Activated CD4-positive, alpha-beta T cell treated with anti-CD3 and anti-CD28 coated beads for 36 hours (primary cell): ENCODE results near the gene TANK. TPM values are rescaled to one million over a fixed set of nuclear protein-coding genes. Genes with fewer than 3 reads are reported as not detected.
A peak's percentile ranks its signal among the peaks of the same experiment; 100 is the strongest.

Experiments used
- ATAC-seq: fragments of 200-7000 bp; cut with Tn5 transposase; one replicate; pipeline ENCODE4 v1.10.0; 2021; ENCODE audit warnings: mild to moderate bottlenecking, moderate library complexity
- CTCF ChIA-PET: fragments of 350-600 bp; sonication (Branson Sonifier 250); formaldehyde crosslinking; loops from one replicate; lab custom pipeline; 2021; ENCODE audit warnings: antibody characterized with exemption; lab: Charles Lee
- POLR2A ChIA-PET: fragments of 350-600 bp; sonication (Branson Sonifier 250); formaldehyde crosslinking; loops from one replicate; lab custom pipeline; 2021; ENCODE audit warnings: antibody characterized with exemption, inconsistent platforms; lab: Charles Lee
- DNase-seq: peaks from one replicate; pipeline ENCODE4 v3.0.0-alpha.2; 2020
- H3K27ac Mint-ChIP-seq: one replicate; pipeline ENCODE4 v1.8.0; 2021; ENCODE audit warnings: mixed read lengths
- H3K27me3 Mint-ChIP-seq: one replicate; pipeline ENCODE4 v1.8.0; 2021; ENCODE audit warnings: mixed read lengths
- H3K36me3 Mint-ChIP-seq: one replicate; pipeline ENCODE4 v1.8.0; 2021; ENCODE audit warnings: low read depth, mixed read lengths
- H3K4me1 Mint-ChIP-seq: one replicate; pipeline ENCODE4 v1.8.0; 2021; ENCODE audit warnings: mixed read lengths
- H3K4me3 Mint-ChIP-seq: one replicate; pipeline ENCODE4 v1.8.0; 2021; ENCODE audit warnings: mild to moderate bottlenecking, moderate library complexity, mixed read lengths
- H3K9me3 Mint-ChIP-seq: one replicate; pipeline ENCODE4 v1.8.0; 2021; ENCODE audit warnings: low read depth, mixed read lengths
- intact Hi-C, 2 experiments: fragments of 100-400 bp; cut with DNase I in 1 of 2; cut with micrococcal nuclease in 1 of 2; formaldehyde crosslinking; loops; one replicate each; pipeline versions ENCODE4 v1.14.2 to v1.15.1; 2022 to 2024; cut with DNase I, micrococcal nuclease
- total RNA-seq, 2 experiments: library from RNA; stranded (reverse); gene quantifications; one replicate each; pipeline ENCODE4 v1.2.3, GENCODE V29; 2021

TANK gene
- total RNA-seq, 2 experiments from 2014 or later: 54.6 to 59.7 TPM

DNA sequence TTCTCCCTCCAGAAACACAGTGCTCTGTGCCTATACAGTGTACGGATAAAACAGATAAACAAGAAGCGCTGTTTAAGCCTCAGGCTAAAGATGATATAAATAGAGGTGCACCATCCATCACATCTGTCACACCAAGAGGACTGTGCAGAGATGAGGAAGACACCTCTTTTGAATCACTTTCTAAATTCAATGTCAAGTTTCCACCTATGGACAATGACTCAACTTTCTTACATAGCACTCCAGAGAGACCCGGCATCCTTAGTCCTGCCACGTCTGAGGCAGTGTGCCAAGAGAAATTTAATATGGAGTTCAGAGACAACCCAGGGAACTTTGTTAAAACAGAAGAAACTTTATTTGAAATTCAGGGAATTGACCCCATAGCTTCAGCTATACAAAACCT lies 70.7 kb downstream of the TANK start:
- intact Hi-C loops: no loop called here
- peaks cover 27% of the 10 kb centered on the region for H3K36me3 Mint-ChIP-seq
- no peak overlapping the region for H3K4me3 Mint-ChIP-seq
- H3K9me3 Mint-ChIP-seq: no peaks in the 10 kb centered on the region
- H3K27ac Mint-ChIP-seq: no peak overlapping the region
- DNase-seq (no peak), ATAC-seq (no peak)
- peaks cover 4% of the 10 kb centered on the region for H3K4me1 Mint-ChIP-seq
- ChIA-PET CTCF (interaction anchor here (1.0 to 5.0 kb wide), 5 partner anchors 7 to 43 kb away, joined by 3 to 45 read pairs (median 5); no protein-coding TSS in a partner anchor), POLR2A (no interaction called here)
- H3K27me3 Mint-ChIP-seq: no peaks in the 10 kb centered on the region

DNA sequence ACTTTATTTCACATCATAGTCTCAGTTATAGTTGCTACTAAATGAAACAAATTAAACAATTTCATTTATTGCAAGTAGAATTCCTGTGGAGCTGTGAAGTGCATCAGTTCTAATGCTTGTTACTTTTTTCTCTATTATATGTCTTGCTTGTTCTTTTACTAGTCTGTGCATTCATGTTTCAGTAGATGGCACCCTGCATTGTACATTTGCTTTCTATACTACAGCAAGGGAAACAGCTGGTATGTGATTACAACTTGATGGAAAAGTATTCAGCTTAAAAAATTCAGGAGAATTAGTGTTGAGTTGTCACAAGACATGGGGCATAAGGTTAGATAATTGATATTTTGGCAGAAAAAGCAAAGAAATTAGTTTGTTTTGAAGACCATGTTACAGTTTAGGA lies 72.3 kb downstream of the TANK start:
- no peaks in the 10 kb centered on the region for H3K9me3 Mint-ChIP-seq
- no peaks in the 10 kb centered on the region for H3K27me3 Mint-ChIP-seq
- H3K4me1 Mint-ChIP-seq: peaks cover 15% of the 10 kb centered on the region
- DNase-seq: no peak
- ChIA-PET POLR2A (interaction anchor here (0.6 to 0.7 kb wide), 3 partner anchors 8 to 840 kb away, joined by 3 to 6 read pairs (median 3); no protein-coding TSS in a partner anchor), CTCF (interaction anchor here (0.9 to 5.0 kb wide), 9 partner anchors 8 to 128 kb away, joined by 3 to 45 read pairs (median 5); no protein-coding TSS in a partner anchor)
- intact Hi-C loops: no loop called here
- no peak for ATAC-seq
- peaks cover 30% of the 10 kb centered on the region for H3K36me3 Mint-ChIP-seq
- H3K4me3 Mint-ChIP-seq: no peak overlapping the region
- H3K27ac Mint-ChIP-seq: no peak overlapping the region

DNA sequence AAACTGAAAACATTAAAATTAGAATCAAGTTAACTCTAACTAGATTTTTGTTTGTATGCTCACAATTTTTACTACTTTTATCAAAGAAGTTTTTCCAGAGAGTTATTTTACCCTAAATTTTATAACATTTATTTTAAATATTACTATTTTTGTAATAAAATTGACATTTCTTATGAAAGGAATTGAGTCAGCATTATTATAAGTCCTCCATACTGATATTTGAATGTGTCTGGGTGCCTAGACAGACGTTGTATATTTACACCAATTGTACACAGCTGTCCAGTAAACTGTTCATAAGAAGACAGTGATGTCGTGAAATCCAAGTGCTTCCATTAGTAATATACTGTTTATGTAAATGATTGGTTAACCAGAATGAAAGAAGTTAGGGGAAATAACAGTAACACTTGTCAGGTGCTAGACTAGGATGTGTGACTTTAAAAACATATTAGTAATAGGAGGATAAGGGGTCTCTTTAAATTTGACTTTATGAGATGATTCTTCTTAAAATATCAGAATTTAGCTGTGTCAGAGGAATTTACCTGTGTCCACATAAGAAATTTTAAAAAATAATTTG lies 73.7 kb downstream of the TANK start:
- no peak overlapping the region for H3K4me3 Mint-ChIP-seq
- intact Hi-C loops: no loop called here
- POLR2A ChIA-PET: no interaction called here

DNA sequence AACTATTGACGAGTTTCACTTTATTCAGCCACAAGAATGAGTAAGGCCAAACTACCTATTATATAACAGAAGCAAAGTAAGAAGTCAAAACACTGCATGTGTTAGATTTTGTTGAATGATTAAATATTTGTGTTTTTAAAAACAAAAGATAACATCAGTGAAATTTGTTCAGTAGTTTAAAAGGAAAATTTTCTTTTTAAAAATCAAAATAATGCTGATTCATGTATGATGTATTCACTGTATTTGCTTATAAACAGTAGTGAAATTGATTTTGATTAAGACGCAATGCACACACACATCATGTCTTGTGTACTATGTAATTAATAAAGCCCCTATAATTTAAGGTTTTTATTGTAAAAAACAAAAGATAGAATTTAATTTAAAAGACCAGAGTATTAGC lies 74.4 kb downstream of the TANK start:
- ATAC-seq: no peak
- ChIA-PET CTCF (interaction anchor here (0.6 to 5.0 kb wide), 5 partner anchors 9 to 108 kb away, joined by 3 to 45 read pairs (median 9); no protein-coding TSS in a partner anchor), POLR2A (no interaction called here)
- Mint-ChIP-seq H3K9me3 (no peaks in the 10 kb centered on the region), H3K27me3 (no peaks in the 10 kb centered on the region), H3K27ac (no peak overlapping the region), H3K36me3 (peaks cover 16% of the 10 kb centered on the region), H3K4me3 (no peak overlapping the region), H3K4me1 (peaks cover 24% of the 10 kb centered on the region)
- no peak for DNase-seq
- intact Hi-C loops: loop anchor here in 1 of 2 experiments (5.0 kb wide), 1 partner anchor 718 kb away; no protein-coding TSS in a partner anchor

More for the DNA sequence above, 73.7 kb downstream of the TANK start:
- no peak for DNase-seq
- CTCF ChIA-PET: interaction anchor here (0.6 to 5.0 kb wide), 7 partner anchors 9 to 402 kb away, joined by 3 to 45 read pairs (median 7); no protein-coding TSS in a partner anchor
- Mint-ChIP-seq H3K27me3 (no peaks in the 10 kb centered on the region), H3K27ac (no peak overlapping the region), H3K9me3 (no peaks in the 10 kb centered on the region), H3K36me3 (peaks cover 20% of the 10 kb centered on the region), H3K4me1 (peaks cover 24% of the 10 kb centered on the region)
- ATAC-seq: no peak

DNA sequence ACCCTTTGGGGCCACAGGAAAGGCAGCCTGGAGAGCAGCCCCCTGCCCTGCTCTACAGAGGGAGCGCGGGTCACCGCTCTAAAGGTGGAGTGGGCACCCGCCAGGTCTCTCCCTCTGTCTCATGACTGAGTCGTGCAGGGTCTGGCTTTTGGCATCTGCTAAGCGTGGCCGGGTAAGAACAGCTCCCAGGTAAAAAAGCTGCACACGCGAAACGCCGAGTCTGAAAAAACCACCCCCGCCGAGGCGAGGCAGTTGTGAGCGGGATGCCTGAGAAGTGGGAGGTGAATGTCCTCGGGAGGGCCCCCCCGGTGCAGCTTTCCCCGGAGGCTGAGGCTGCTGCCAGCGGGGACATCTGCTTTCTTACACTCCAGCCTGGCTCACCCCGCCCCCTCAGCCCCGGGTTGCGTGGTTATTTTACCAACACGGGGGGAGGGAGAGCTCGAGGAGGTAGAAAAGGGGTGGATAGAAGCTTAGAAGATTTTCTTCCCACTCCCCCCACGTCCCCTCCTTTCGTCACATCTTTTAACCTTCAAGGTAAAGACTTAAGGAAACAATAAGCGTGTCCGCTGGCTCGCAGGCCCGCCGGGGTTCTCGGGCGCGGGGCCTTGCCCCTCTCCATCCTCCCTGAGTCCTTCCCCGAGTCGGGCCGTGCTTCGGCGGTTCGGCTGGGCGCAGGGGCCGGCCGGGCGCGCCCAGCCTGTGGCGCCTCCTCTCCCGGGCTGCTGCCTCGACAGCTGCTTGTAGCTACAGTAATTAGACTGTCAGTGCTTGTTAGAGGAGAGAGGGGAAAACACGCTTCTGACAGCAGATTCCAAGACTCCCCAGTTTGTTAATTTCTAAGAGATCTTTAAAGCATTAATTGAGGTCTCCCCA lies 77.4 kb downstream of the TANK start:
- Mint-ChIP-seq H3K4me3 (peak overlapping the region; percentile 76), H3K27ac (peak overlapping the region; percentile 81), H3K9me3 (no peaks in the 10 kb centered on the region), H3K36me3 (peaks cover 11% of the 10 kb centered on the region), H3K4me1 (peaks cover 44% of the 10 kb centered on the region), H3K27me3 (no peaks in the 10 kb centered on the region)
- intact Hi-C loops: loop anchor here (2.0 to 5.0 kb wide), 2 partner anchors 71 to 715 kb away; no protein-coding TSS in a partner anchor
- peak; percentile 64 for ATAC-seq
- DNase-seq: peak; percentile 73
- ChIA-PET CTCF (interaction anchor here (0.7 to 1.5 kb wide), 10 partner anchors 9 to 933 kb away, joined by 3 to 11 read pairs (median 4); partner anchors contain the start of gene PSMD14), POLR2A (interaction anchor here (0.6 kb wide), 1 partner anchor 114 kb away, joined by 3 read pairs; no protein-coding TSS in a partner anchor)

DNA sequence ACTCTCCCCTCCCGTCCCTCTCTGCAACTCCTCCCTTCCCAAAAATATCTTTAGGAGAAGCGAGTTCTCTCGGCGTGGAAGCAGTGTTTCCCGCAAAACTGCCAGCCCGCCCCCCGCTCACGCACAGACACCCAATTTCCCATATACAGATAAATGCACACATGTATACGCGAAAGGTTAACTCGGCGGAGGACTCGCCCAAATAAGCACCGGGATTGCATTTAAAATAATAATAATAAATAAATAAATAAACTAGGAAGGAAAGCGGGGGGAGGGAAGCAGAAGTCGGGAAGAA lies 78.0 kb downstream of the TANK start:
- peak; percentile 31 for DNase-seq
- intact Hi-C loops: loop anchor here (2.0 to 5.0 kb wide), 2 partner anchors 71 to 714 kb away; no protein-coding TSS in a partner anchor
- no peak for ATAC-seq
- peak overlapping the region; percentile 81 for H3K27ac Mint-ChIP-seq
- no peaks in the 10 kb centered on the region for H3K9me3 Mint-ChIP-seq
- ChIA-PET POLR2A (no interaction called here), CTCF (interaction anchor here (1.0 to 1.5 kb wide), 4 partner anchors 10 to 175 kb away, joined by 3 to 11 read pairs (median 3); no protein-coding TSS in a partner anchor)
- peaks cover 11% of the 10 kb centered on the region for H3K36me3 Mint-ChIP-seq
- peak overlapping the region; percentile 76 for H3K4me3 Mint-ChIP-seq
- H3K4me1 Mint-ChIP-seq: peaks cover 50% of the 10 kb centered on the region
- H3K27me3 Mint-ChIP-seq: no peaks in the 10 kb centered on the region

DNA sequence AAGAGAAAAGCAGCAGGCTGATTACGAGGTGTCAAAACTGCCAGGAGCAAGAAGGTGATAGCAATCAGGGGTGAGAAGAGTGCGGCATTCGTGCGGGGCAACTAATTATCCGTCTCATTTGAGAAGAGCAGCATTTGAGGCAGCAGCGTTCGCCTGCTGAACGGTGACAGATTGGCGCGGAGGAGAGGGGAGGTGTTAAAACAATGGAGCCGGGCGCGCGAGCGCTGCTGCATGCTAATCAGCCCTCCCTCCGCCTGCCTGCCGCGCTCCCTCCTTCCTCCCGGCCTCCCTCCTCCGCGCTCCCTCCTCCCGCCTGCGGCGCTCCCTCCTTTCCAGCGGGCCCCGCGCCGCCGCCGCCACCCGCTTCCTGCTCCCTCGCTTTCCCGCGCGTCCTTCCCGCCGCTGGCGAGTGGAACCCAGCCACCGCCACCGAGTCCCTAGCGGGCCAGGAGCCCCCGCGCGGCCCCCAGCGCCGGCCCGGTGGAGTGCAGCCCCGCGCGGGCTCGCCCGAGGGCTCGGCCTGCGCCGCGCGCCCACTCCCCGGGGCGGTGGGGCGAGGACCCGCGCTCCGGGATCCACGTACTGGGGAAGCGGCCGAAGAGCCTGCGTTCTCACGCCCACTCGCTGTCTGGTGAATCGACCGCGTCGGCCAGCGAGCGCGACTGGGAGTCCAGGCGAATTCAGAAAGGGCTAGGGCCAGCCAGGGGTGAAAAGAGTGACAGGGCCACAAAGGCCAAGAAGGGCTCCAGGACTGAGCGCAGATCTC lies 78.5 kb downstream of the TANK start:
- CTCF ChIA-PET: interaction anchor here (3.3 kb wide), 1 partner anchor 14 kb away, joined by 16 read pairs; no protein-coding TSS in a partner anchor

DNA sequence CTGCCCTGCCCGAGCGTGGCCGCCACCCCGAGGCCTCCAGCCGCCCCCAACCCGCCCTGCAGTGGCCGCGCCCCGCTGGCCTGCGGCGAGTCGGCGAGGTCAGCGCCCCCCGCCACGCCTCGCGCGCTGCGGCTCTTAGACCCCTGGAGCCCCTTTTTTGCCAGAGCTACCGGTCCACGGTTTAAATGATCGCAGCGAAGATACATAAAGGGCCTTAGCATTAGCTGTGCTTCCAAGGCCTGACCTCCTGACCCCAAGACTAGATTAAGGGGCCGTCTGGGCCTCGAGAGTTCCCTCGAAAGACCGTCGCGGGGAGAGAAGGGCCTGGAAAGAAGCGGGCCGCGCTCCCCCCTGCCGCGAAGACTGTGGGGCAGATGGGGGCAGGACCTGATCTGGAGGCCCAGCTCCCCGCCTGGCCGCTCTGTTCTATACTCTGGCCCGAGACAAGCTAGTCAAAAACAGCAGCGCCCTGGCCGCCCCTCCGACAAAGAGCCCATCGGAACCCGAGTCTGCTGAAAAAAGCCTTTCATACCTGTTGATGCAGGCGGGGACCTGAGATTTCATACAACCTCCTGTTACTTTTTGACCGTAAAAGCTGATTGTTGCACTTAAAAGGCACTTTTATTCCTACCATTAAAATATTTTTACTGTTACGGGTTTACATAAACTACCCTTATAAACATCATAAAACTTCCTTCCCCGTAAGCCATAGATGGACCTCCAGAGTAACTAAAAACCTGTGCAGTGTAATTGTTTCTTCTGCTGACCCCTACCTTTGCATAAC lies 79.3 kb downstream of the TANK start:
- intact Hi-C loops: loop anchor here (2.0 to 5.0 kb wide), 5 partner anchors 73 to 1078 kb away; partner anchors contain the start of gene IFIH1 (in 1 of the 2)
- Mint-ChIP-seq H3K36me3 (peaks cover 11% of the 10 kb centered on the region), H3K27ac (peak overlapping the region; percentile 1), H3K27me3 (no peaks in the 10 kb centered on the region), H3K4me3 (no peak overlapping the region), H3K4me1 (peaks cover 56% of the 10 kb centered on the region), H3K9me3 (no peaks in the 10 kb centered on the region)
- ChIA-PET POLR2A (no interaction called here), CTCF (interaction anchor here (0.7 to 3.3 kb wide), 9 partner anchors 8 to 1337 kb away, joined by 3 to 16 read pairs (median 4); partner anchors contain the start of gene PSMD14)
- ATAC-seq (no peak), DNase-seq (no peak)

More for the DNA sequence above, 78.5 kb downstream of the TANK start:
- POLR2A ChIA-PET: no interaction called here
- peak; percentile 55 for ATAC-seq
- Mint-ChIP-seq H3K9me3 (no peaks in the 10 kb centered on the region), H3K4me3 (peak overlapping the region; percentile 76), H3K27me3 (no peaks in the 10 kb centered on the region), H3K4me1 (peaks cover 54% of the 10 kb centered on the region), H3K27ac (peak overlapping the region; percentile 81), H3K36me3 (peaks cover 11% of the 10 kb centered on the region)
- DNase-seq: peak; percentile 79
- intact Hi-C loops: loop anchor here (2.0 to 5.0 kb wide), 2 partner anchors 72 to 714 kb away; no protein-coding TSS in a partner anchor

DNA sequence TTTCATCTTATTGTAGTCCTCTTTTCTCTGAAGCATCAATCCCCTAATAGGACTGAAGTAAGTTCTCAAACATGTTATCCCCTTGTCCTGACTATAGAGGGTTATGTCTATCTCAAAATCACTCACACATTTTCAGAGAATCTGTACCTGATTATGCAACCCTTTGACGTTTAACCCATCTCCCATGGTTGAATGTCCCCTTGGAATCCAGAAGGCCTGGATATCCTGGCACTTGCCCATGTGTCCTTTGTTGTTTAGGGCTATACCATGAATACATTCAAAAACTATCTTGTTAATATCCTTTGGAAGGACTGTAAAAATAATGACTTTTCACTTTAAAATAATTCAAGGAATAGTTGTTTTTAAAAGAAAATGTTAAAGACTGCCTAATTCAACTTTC lies 81.7 kb downstream of the TANK start:
- no peak for ATAC-seq
- intact Hi-C loops: loop anchor here (5.0 kb wide), 3 partner anchors 165 to 1075 kb away; partner anchors contain the start of gene IFIH1 (in 1 of the 2)
- POLR2A ChIA-PET: interaction anchor here (0.6 kb wide), 1 partner anchor 66 kb away, joined by 3 read pairs; the partner anchor contains the start of gene PSMD14
- Mint-ChIP-seq H3K27me3 (no peaks in the 10 kb centered on the region), H3K4me1 (peaks cover 63% of the 10 kb centered on the region), H3K36me3 (peaks cover 6% of the 10 kb centered on the region), H3K27ac (no peak overlapping the region), H3K4me3 (no peak overlapping the region), H3K9me3 (no peaks in the 10 kb centered on the region)
- no peak for DNase-seq
- CTCF ChIA-PET: interaction anchor here (0.8 to 3.3 kb wide), 5 partner anchors 9 to 75 kb away, joined by 3 to 16 read pairs (median 3); no protein-coding TSS in a partner anchor

DNA sequence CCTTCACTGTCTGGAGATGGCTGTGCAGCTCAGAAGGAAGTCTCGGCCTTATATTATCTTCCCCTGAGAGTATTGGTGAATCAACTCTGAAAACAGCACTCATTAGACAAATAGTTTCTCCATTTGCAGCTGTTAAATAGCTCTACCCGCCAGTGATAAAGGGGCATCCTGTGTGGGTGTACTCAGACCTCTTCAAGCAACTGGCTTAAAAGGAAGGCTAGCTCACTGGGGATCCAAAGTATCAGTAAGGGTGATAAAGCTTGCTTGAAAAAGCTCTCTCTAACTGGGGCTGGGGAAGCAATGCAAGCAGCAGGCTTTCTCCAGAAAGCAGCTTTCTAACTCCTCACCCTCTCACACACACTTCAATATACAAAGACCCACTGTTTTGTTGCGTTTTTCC lies 83.1 kb downstream of the TANK start:
- ChIA-PET CTCF (interaction anchor here (0.6 to 2.6 kb wide), 7 partner anchors 10 to 74 kb away, joined by 3 to 9 read pairs (median 4); no protein-coding TSS in a partner anchor), POLR2A (no interaction called here)
- Mint-ChIP-seq H3K27me3 (no peaks in the 10 kb centered on the region), H3K36me3 (peaks cover 9% of the 10 kb centered on the region), H3K9me3 (no peaks in the 10 kb centered on the region), H3K27ac (peak overlapping the region; percentile 98), H3K4me3 (peak overlapping the region; percentile 91), H3K4me1 (peaks cover 59% of the 10 kb centered on the region)
- intact Hi-C loops: loop anchor here (5.0 kb wide), 3 partner anchors 166 to 1074 kb away; partner anchors contain the start of gene IFIH1 (in 1 of the 2)
- ATAC-seq (no peak), DNase-seq (no peak)
